Endothelial cell of umbilical vein (primary cell): ENCODE results near the gene ILKAP. TPM values are rescaled to one million over a fixed set of nuclear protein-coding genes. Genes with fewer than 3 reads are reported as not detected.

Experiments
- BruUV-seq: library from RNA; stranded (reverse); fragments of 400-500 nt; replicated peaks from 2 replicates; lab custom pipeline; 2021; lab: Mats Ljungman, UMichigan
- CTCF ChIA-PET: fragments of 300-600, 350-600 bp; sonication (Branson Sonifier 250); formaldehyde crosslinking; loops from one replicate; lab custom pipeline; 2021; ENCODE audit warnings: antibody characterized with exemption, inconsistent platforms; lab: Charles Lee
- POLR2A ChIA-PET: fragments of 300-600, 350-600 bp; sonication (Branson Sonifier 250); formaldehyde crosslinking; loops from one replicate; lab custom pipeline; 2021; ENCODE audit warnings: antibody characterized with exemption, inconsistent platforms; lab: Charles Lee
- DNase-seq: peaks from one replicate; pipeline ENCODE4 v3.0.0-alpha.2; 2011; ENCODE audit warnings: low read depth, low spot score
- FAIRE-seq: peaks from 2 replicates; lab custom pipeline; 2011; peaks lifted over from hg19 to GRCh38; lab: Jason Lieb, UNC
- H2AFZ ChIP-seq: 2 replicates; pipeline ENCODE4 v1.6.0; 2012; ENCODE audit warnings: low read depth, low read length, control low read depth, inconsistent platforms
- H3K27ac ChIP-seq: 2 replicates; pipeline ENCODE4 v1.5.1; 2011; ENCODE audit warnings: low read depth, mild to moderate bottlenecking, control low read depth, low read length, moderate library complexity; ENCODE audit not compliant: insufficient read depth
- H3K27me3 ChIP-seq, 2 experiments: 2 replicates each; pipeline versions ENCODE4 v1.6.0 to v1.6.1; 2011; ENCODE audit warnings: low read length in 2 of 2, mixed read lengths in 1 of 2; ENCODE audit not compliant: control insufficient read depth in 2 of 2, insufficient read depth in 2 of 2
- H3K36me3 ChIP-seq, 2 experiments: 2 replicates in 1 of 2; 3 replicates in 1 of 2; pipeline ENCODE4 v1.5.1; 2011; ENCODE audit warnings: low read length in 2 of 2, mild to moderate bottlenecking in 1 of 2, moderate library complexity in 1 of 2; ENCODE audit not compliant: control insufficient read depth in 2 of 2, insufficient read depth in 2 of 2; ENCODE audit errors: extremely low read depth in 1 of 2
- H3K4me1 ChIP-seq: 3 replicates; pipeline ENCODE4 v1.5.1; 2011; ENCODE audit warnings: mild to moderate bottlenecking, low read length; ENCODE audit not compliant: control insufficient read depth, insufficient read depth; ENCODE audit errors: extremely low read depth
- H3K4me2 ChIP-seq: 2 replicates; pipeline ENCODE4 v1.6.1; 2011; ENCODE audit warnings: low read length, control low read depth, mixed read lengths; ENCODE audit not compliant: insufficient read depth
- H3K4me3 ChIP-seq, 3 experiments: fragments of 200-600 bp in 1 of 3; sonication (generic), shearing (Covaris generic) in 1 of 3; replicated peaks in 1 of 3; 2 replicates each; pipeline ENCODE4 v1.5.1; 2011 to 2016; ENCODE audit warnings: control low read depth in 3 of 3, low read length in 3 of 3, mild to moderate bottlenecking in 2 of 3, inconsistent platforms in 1 of 3, low read depth in 1 of 3, moderate library complexity in 1 of 3; ENCODE audit not compliant: insufficient read depth in 1 of 3
- H3K79me2 ChIP-seq: 2 replicates; pipeline ENCODE4 v1.6.0; 2012; ENCODE audit warnings: low read length, inconsistent platforms; ENCODE audit not compliant: control insufficient read depth, insufficient read depth
- H3K9ac ChIP-seq: replicated peaks from 2 replicates; pipeline ENCODE3; 2011; ENCODE audit warnings: low read length, control low read depth; ENCODE audit not compliant: insufficient read depth; ENCODE audit errors: extremely low read depth
- H3K9me1 ChIP-seq: replicated peaks from 3 replicates; pipeline ENCODE4 v1.6.0; 2011; ENCODE audit warnings: mild to moderate bottlenecking, low read length; ENCODE audit not compliant: control insufficient read depth, insufficient read depth; ENCODE audit errors: extremely low read depth
- H3K9me3 ChIP-seq: replicated peaks from 2 replicates; pipeline ENCODE4 v1.5.1; 2012; ENCODE audit warnings: low read length, inconsistent platforms; ENCODE audit not compliant: control insufficient read depth, insufficient read depth
- H4K20me1 ChIP-seq: replicated peaks from 2 replicates; pipeline ENCODE3; 2011; ENCODE audit warnings: mild to moderate bottlenecking, low read length; ENCODE audit not compliant: control insufficient read depth, insufficient read depth; ENCODE audit errors: extremely low read depth
- CTCF ChIP-seq, 2 donors: IDR thresholded peaks; 1 replicate in 1 of 2; 2 replicates in 1 of 2; pipeline ENCODE4 v1.5.1; 2011; ENCODE audit warnings: low read length in 2 of 2, mild to moderate bottlenecking in 2 of 2, moderate library complexity in 2 of 2, control low read depth in 1 of 2, inconsistent platforms in 1 of 2, low read depth in 1 of 2; ENCODE audit not compliant: insufficient read depth in 1 of 2; ENCODE audit errors: extremely low read depth in 1 of 2
- EZH2 ChIP-seq: IDR thresholded peaks from 2 replicates; pipeline ENCODE4 v1.6.1; 2012; ENCODE audit warnings: borderline replicate concordance, low read depth, mild to moderate bottlenecking, moderate library complexity, low read length, inconsistent platforms; ENCODE audit not compliant: severe bottlenecking
- FOS ChIP-seq: IDR thresholded peaks from 2 replicates; pipeline ENCODE4 v1.6.1; 2011; ENCODE audit warnings: mild to moderate bottlenecking, low read length, moderate library complexity, borderline replicate concordance; ENCODE audit not compliant: insufficient read depth
- GATA2 ChIP-seq: IDR thresholded peaks from 2 replicates; pipeline ENCODE4 v1.7.0; 2011; ENCODE audit warnings: low read depth, mild to moderate bottlenecking, moderate library complexity, mixed read lengths, low read length; ENCODE audit not compliant: insufficient read length, insufficient read depth
- JUN ChIP-seq: IDR thresholded peaks from 2 replicates; pipeline ENCODE4 v1.6.1; 2011; ENCODE audit warnings: borderline replicate concordance, low read depth; ENCODE audit not compliant: insufficient read length, insufficient read depth
- MAX ChIP-seq: IDR thresholded peaks from 2 replicates; pipeline ENCODE4 v1.6.1; 2011; ENCODE audit not compliant: insufficient read depth, insufficient read length
- MYC ChIP-seq: IDR thresholded peaks from one replicate; pipeline ENCODE4 v1.6.1; 2011; ENCODE audit warnings: mild to moderate bottlenecking, low read depth, low read length
- POLR2A ChIP-seq: IDR thresholded peaks from 2 replicates; pipeline ENCODE4 v1.6.1; 2012; ENCODE audit warnings: low read depth, mild to moderate bottlenecking, control low read depth, low read length
- POLR2AphosphoS5 ChIP-seq: IDR thresholded peaks from 2 replicates; pipeline ENCODE4 v1.6.1; 2012; ENCODE audit warnings: low read depth, mild to moderate bottlenecking, control low read depth, low read length, moderate library complexity; ENCODE audit not compliant: insufficient read depth
- dilution Hi-C: fragments of 300-500 bp; cut with MboI; formaldehyde crosslinking; loops from one replicate; pipeline ENCODE4 v1.15.0; 2019; ENCODE audit warnings: low sequenced_read_pairs; ENCODE audit not compliant: extremely low pct_ligation_motif_present
- intact Hi-C: fragments of 100-400 bp; cut with micrococcal nuclease; formaldehyde crosslinking; loops from one replicate; pipeline ENCODE4 v1.10.0; 2022
- polyA plus RNA-seq, 4 experiments: library from polyadenylated mRNA; depleted of rRNA in 3 of 4; stranded (reverse) in 3 of 4; unstranded in 1 of 4; fragments of >200 nt; gene quantifications; 2 replicates each; pipeline versions ENCODE4 v1.2.1 to v1.2.3, GENCODE V29; 2011 to 2012; ENCODE audit warnings: missing spikeins in 1 of 4
- total RNA-seq: library from RNA; stranded (reverse); gene quantifications from 2 replicates; pipeline ENCODE4 v1.2.3, GENCODE V29; 2021

ILKAP gene
- total and polyA plus RNA-seq, 2 donors (not counting 3 experiments of a cell fraction or from before 2014, with no cell fraction given), result 49.2 to 49.8 TPM

GRCh38 chr2:238157506-238158017 is 45.9 kb downstream of the ILKAP start:
- Histone ChIP-seq H3K9me1 (no peaks in the 10 kb centered on the region), H3K36me3 (no peaks in the 10 kb centered on the region), H3K27ac (no peak overlapping the region), H3K4me1 (no peaks in the 10 kb centered on the region), H3K9ac (no peak overlapping the region), H2AFZ (no peak overlapping the region), H3K27me3 (peaks cover 0 to 3% of the 10 kb centered on the region in 2 experiments), H4K20me1 (no peaks in the 10 kb centered on the region), H3K4me2 (no peak overlapping the region), H3K79me2 (no peaks in the 10 kb centered on the region), H3K4me3 (no peak overlapping the region), H3K9me3 (no peaks in the 10 kb centered on the region)
- DNase-seq (no peak), FAIRE-seq (no peak)
- no peak for TF ChIP-seq CTCF (IDR thresholded peaks at IDR 0.05; ENCODE audit: extremely low read depth in 1 of 2, insufficient read depth in 1 of 2, low read depth in 1 of 2, low read length in 2 of 2)
- TF ChIP-seq GATA2, result no peak
- no peak for TF ChIP-seq MAX
- no peak for TF ChIP-seq FOS
- TF ChIP-seq MYC, result no peak
- no peak for TF ChIP-seq POLR2A
- no peak for TF ChIP-seq EZH2
- no peak for TF ChIP-seq POLR2AphosphoS5
- no peak for TF ChIP-seq JUN
- dilution Hi-C loops, result no loop called here
- CTCF ChIA-PET, result no interaction called here
- POLR2A ChIA-PET, result no interaction called here
- intact Hi-C loops, result loop anchor here (1.0 to 2.0 kb wide), 2 partner anchors 45 to 74 kb away; partner anchors contain the start of gene ILKAP
- no TSS peak for BruUV-seq
